Cardiac muscle cell (in vitro differentiated cells and primary cell): ENCODE measurements around the gene DDR1. TPM values are rescaled to one million over a fixed set of nuclear protein-coding genes. Genes with fewer than 3 reads are reported as not detected.

Experiments used
- DNase-seq, 2 donors: peaks; one replicate each; pipeline versions ENCODE4 v3.0.0 to v3.0.0-alpha.2; 2010 to 2017; ENCODE audit warnings: low read depth in 1 of 2, low spot score in 1 of 2
- H3K27ac ChIP-seq: fragments of 200-600 bp; sonication (generic); 2 replicates; pipeline ENCODE4 v1.5.1; 2016
- H3K27me3 ChIP-seq: fragments of 200-600 bp; sonication (generic); 2 replicates; pipeline ENCODE4 v1.6.0; 2016; ENCODE audit warnings: control low read depth
- H3K36me3 ChIP-seq: fragments of 200-600 bp; sonication (generic); 2 replicates; pipeline ENCODE4 v1.5.1; 2016; ENCODE audit warnings: control low read depth
- H3K4me1 ChIP-seq: fragments of 200-600 bp; sonication (generic); 2 replicates; pipeline ENCODE4 v1.8.1; 2017; ENCODE audit warnings: low read depth, mild to moderate bottlenecking, mixed run types
- H3K4me3 ChIP-seq: fragments of 200-600 bp; sonication (generic); 2 replicates; pipeline ENCODE4 v1.5.1; 2016; ENCODE audit warnings: mild to moderate bottlenecking
- H3K9me3 ChIP-seq: fragments of 200-600 bp; sonication (generic); 2 replicates; pipeline ENCODE4 v1.5.1; 2017; ENCODE audit warnings: low read depth, mild to moderate bottlenecking, control low read depth
- polyA plus RNA-seq: library from polyadenylated mRNA; unstranded; fragments of >200 nt; fragmentation: Nextera tagmentation; extraction: Ambion mirVana; gene quantifications from 2 replicates; pipeline ENCODE4 v1.2.1, GENCODE V29; 2016
- total RNA-seq: library from RNA; depleted of rRNA; stranded (reverse); fragments of >200 nt; gene quantifications from 2 replicates; pipeline ENCODE4 v1.2.3, GENCODE V29; 2016
- TF ChIP-seq, protein P1 (sequence below): IDR thresholded peaks from 2 replicates; pipeline ENCODE4 v1.5.1; 2012; ENCODE audit warnings: low read depth, mild to moderate bottlenecking, low read length

DDR1 gene
- total and polyA plus RNA-seq, 2 experiments from 2014 or later = 108 to 136 TPM

DNA sequence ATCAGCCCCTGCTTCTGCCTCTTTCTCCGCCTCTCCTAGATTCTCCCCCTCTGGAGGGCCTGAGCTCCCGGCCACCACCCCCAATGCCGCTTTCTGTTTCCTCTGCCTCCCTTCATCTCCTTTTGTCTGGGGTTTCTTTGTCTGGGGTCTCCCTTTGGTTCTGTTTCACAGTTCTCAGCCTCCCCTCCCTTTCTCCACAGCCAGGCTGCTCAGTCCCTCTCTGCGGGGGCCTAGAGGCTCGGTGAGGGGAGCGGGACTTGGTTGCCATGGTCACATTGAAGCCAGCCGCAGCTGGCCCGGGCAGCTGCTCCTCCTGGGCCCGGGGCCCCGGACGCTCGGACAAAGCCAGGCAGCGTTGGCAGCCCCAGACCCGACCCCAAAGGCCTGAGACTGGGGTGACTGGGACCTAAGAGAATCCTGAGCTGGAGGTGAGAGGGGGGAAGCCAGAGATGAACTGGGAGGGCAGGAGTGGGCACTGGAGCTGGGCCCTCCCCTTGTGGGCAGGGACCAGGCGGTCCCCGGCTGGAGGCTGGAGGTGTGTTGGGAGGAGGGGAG is 3.5 kb upstream of the DDR1 start:
- Histone ChIP-seq H3K27ac (peak overlapping the region; percentile 40), H3K27me3 (no peaks in the 10 kb centered on the region), H3K36me3 (no peaks in the 10 kb centered on the region), H3K9me3 (no peaks in the 10 kb centered on the region), H3K4me3 (peak overlapping the region; percentile 24), H3K4me1 (peaks cover 52% of the 10 kb centered on the region)
- TF ChIP-seq, protein P1, sequence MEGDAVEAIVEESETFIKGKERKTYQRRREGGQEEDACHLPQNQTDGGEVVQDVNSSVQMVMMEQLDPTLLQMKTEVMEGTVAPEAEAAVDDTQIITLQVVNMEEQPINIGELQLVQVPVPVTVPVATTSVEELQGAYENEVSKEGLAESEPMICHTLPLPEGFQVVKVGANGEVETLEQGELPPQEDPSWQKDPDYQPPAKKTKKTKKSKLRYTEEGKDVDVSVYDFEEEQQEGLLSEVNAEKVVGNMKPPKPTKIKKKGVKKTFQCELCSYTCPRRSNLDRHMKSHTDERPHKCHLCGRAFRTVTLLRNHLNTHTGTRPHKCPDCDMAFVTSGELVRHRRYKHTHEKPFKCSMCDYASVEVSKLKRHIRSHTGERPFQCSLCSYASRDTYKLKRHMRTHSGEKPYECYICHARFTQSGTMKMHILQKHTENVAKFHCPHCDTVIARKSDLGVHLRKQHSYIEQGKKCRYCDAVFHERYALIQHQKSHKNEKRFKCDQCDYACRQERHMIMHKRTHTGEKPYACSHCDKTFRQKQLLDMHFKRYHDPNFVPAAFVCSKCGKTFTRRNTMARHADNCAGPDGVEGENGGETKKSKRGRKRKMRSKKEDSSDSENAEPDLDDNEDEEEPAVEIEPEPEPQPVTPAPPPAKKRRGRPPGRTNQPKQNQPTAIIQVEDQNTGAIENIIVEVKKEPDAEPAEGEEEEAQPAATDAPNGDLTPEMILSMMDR = no peak
- peak in 1 of 2 donors; percentile 44 for DNase-seq

DNA sequence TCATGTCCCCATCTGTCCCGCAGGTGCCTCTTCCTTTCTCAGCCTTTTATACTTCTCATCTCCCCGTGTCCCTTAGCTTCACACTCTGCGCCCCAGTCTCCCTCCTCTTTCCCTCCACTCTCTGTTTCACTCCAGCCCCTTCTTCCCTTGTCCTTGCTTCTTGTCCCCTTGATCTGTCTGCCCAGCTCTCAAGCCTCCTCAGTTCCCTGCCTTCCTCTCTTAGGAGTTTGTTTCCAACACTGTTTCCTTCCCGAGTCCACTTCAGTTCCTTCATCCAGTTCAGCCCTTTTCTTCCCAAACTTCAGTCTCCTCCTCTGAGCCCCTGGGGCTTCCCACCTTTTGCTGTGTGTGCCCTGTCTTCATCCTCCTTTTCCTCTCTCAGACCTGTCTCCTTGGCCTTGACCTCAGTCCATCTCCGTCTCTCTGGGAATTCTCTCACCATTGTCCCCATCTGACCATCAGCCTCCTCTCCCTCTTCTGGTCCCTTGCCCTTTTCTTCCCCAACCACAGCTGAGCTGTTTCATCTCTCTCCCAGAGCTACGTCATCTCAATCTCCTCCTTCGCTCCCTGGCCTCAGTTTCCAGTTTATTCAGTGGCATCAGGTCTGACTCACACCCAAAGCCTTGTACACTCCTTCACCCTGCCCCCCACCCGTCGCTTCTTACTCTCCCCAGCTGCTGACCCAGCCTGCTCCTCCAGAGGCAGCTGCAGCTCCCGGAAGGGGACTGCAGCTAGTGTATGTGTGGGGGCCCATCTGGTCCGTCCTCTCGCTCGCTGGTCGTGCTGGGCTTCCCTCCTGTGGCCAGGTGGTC is 2.7 kb upstream of the DDR1 start:
- H3K4me1 ChIP-seq = peaks cover 55% of the 10 kb centered on the region
- peak overlapping the region; percentile 24 for H3K4me3 ChIP-seq
- peak in 1 of 2 donors; percentile 48 for DNase-seq
- no peaks in the 10 kb centered on the region for H3K9me3 ChIP-seq
- TF ChIP-seq, protein P1 = no peak
- H3K27ac ChIP-seq = peak overlapping the region; percentile 94
- no peaks in the 10 kb centered on the region for H3K27me3 ChIP-seq
- H3K36me3 ChIP-seq = no peaks in the 10 kb centered on the region

DNA sequence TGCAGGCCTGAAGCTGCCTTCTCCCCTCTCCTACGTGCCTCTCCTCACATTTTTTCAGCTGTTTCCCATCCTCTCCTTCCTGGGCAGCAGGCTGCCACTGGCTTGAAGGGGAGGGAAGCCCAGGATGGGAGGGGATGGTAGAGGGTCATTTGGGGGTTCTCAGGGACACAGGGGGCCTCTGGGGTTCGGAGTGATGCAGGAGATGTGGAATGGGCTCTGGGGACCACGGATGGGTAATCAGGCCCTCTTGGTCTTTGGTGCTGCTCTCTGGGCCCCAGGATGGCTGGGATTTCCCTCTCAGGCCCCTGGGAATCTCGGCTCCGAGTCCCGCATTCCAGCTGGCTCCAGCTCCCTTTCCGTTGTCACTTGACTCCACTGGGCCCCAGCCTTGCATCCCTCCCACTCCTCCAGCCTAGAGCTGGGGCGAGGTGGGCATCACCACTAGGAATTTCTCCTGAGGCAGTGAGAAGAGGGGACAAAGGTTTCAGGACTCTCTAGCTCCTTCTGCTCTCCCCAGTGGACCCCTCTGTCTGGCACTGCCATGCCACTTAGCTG is 2.0 kb upstream of the DDR1 start:
- H3K4me1 ChIP-seq = peaks cover 60% of the 10 kb centered on the region
- peak in 1 of 2 donors; percentile 59 for DNase-seq
- peak overlapping the region; percentile 94 for H3K27ac ChIP-seq

DNA sequence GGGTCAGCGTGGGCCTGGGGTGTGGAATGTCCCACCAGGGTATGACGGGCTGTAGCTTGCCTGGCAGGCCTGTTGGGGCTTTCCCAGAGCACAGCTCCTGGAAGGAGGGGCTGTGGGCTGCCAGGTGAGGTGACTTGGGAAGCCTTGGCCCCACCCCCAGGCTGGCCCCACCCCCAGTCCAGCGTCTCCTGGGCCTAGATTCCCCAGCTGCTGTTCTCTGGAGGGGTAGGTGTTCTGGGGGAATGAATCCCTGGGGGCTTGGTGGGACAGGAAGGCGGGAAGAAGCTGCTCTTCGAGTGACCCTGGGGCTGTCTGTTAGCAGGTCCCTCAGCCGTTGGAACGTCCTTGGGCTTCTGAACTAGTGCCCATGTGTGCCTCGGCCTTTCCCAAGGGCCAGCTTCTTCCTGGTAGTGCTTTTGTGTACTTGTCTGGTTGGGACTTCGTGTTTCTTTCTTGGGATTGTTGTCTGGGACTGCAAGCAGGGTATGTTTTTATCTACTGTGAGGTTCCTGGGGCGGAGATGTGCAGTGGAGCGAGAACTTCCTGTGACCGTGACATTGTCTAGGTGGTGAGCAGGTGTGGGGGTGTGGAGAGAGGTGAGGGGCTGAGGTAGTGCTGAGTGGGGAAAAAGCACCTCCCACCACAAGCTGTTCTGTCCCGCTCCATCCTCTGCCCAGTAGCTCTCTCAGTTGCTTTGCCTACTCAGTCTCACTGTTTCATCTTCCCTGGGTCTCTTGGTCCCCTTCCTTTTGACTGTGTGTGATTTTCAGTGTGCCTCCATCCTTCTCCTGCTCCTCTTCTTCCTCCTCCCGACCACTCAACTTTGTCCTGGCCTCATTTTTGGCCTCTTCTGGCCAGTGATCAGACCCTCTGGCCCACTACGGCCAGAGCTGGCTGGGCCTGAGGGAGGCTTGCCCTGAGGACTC is 1.3 kb upstream of the DDR1 start:
- Histone ChIP-seq H3K9me3 (no peaks in the 10 kb centered on the region), H3K4me1 (peaks cover 57% of the 10 kb centered on the region), H3K4me3 (peak overlapping the region; percentile 63), H3K36me3 (no peaks in the 10 kb centered on the region), H3K27ac (peak overlapping the region; percentile 94), H3K27me3 (no peaks in the 10 kb centered on the region)
- TF ChIP-seq, protein P1 = no peak
- DNase-seq = peak in 1 of 2 donors; percentile 34

More for the DNA sequence above, 2.0 kb upstream of the DDR1 start:
- Histone ChIP-seq H3K9me3 (no peaks in the 10 kb centered on the region), H3K27me3 (no peaks in the 10 kb centered on the region), H3K36me3 (no peaks in the 10 kb centered on the region), H3K4me3 (peak overlapping the region; percentile 14)
- TF ChIP-seq, protein P1 = no peak
